Measurements from ENCODE around the gene NSUN5. TPM values are rescaled to one million over a fixed set of nuclear protein-coding genes. Genes with fewer than 3 reads are reported as not detected.
A peak's percentile ranks its signal among the peaks of the same experiment; 100 is the strongest.

NSUN5 gene
- total and polyA plus RNA-seq, 2 donors from 2014 or later, result 24.2 to 25.8 TPM

DNA sequence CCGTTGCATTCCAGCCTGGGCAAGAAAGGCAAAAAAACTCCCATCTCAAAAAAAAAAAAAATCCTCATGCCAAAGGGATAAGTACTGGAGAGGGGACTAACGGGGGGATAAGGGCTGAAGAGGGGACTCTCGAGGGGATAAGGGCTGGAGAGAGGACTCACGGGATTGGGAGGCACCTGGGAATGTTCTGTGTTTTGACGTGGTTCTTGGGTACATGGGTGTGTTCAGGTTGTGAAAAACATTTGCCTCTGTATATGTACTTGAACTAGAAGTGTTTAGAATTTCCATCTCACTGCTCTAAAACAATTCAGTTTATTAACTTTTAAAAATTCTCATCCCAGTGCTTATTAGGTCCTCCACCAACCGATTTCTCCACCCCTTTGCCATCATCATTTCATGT, 23.8 kb upstream of the NSUN5 start:
- no peaks in the 10 kb centered on the region for H3K9me3 ChIP-seq (ENCODE audit: control insufficient read depth in 2 of 3, insufficient read depth in 1 of 3, low read length in 3 of 3)
- H3K9ac ChIP-seq (ENCODE audit: low read length in 3 of 3), result no peak overlapping the region
- FAIRE-seq, result no peak
- H3K27me3 ChIP-seq (ENCODE audit: control insufficient read depth, insufficient read depth, low read length), result no peaks in the 10 kb centered on the region
- no peak for DNase-seq
- H3K27ac ChIP-seq (ENCODE audit: low read depth in 2 of 2, low read length in 2 of 2), result no peak overlapping the region
- no peaks in the 10 kb centered on the region for H3K4me1 ChIP-seq (ENCODE audit: control insufficient read depth in 2 of 3, insufficient read depth in 2 of 3, low read depth in 1 of 3, low read length in 3 of 3)
- intact Hi-C loops (cut with DNase I), result no loop called here
- TF ChIP-seq, protein P1, sequence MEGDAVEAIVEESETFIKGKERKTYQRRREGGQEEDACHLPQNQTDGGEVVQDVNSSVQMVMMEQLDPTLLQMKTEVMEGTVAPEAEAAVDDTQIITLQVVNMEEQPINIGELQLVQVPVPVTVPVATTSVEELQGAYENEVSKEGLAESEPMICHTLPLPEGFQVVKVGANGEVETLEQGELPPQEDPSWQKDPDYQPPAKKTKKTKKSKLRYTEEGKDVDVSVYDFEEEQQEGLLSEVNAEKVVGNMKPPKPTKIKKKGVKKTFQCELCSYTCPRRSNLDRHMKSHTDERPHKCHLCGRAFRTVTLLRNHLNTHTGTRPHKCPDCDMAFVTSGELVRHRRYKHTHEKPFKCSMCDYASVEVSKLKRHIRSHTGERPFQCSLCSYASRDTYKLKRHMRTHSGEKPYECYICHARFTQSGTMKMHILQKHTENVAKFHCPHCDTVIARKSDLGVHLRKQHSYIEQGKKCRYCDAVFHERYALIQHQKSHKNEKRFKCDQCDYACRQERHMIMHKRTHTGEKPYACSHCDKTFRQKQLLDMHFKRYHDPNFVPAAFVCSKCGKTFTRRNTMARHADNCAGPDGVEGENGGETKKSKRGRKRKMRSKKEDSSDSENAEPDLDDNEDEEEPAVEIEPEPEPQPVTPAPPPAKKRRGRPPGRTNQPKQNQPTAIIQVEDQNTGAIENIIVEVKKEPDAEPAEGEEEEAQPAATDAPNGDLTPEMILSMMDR (IDR thresholded peaks at IDR 0.05; ENCODE audit: borderline replicate concordance, extremely low read depth, insufficient read depth), result no peak
- H3K4me3 ChIP-seq (ENCODE audit: low read length in 3 of 3), result no peak overlapping the region
- no peaks in the 10 kb centered on the region for H3K36me3 ChIP-seq (ENCODE audit: control insufficient read depth in 2 of 3, insufficient read depth in 3 of 3, low read length in 3 of 3)

DNA sequence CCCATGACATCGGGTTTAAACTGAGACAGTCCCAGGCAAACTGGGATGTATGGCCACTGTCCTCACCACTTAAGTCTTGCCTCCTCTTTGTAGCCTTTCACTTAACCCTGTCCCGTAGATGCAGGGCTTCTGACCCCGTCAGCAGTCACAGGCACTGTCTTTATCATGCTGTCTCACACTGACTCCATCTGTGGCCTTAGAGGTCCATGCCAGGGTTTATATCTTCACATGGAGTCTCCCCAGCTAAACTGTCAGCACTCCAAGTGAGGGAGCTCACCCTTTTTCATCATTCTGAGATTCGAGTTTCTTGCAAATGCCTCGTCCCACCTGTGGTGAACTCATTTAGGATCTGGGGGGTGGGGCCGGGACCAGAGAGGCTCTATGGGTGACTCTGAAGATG, 22.1 kb upstream of the NSUN5 start:
- intact Hi-C loops (cut with DNase I), result no loop called here
- Histone ChIP-seq H3K9ac (ENCODE audit: low read length in 3 of 3) (no peak overlapping the region), H3K9me3 (ENCODE audit: control insufficient read depth in 2 of 3, insufficient read depth in 1 of 3, low read length in 3 of 3) (no peaks in the 10 kb centered on the region), H3K27ac (ENCODE audit: low read depth in 2 of 2, low read length in 2 of 2) (no peak overlapping the region), H3K4me1 (ENCODE audit: control insufficient read depth in 2 of 3, insufficient read depth in 2 of 3, low read depth in 1 of 3, low read length in 3 of 3) (no peaks in the 10 kb centered on the region), H3K4me3 (ENCODE audit: low read length in 3 of 3) (no peak overlapping the region), H3K27me3 (ENCODE audit: control insufficient read depth, insufficient read depth, low read length) (no peaks in the 10 kb centered on the region), H3K36me3 (ENCODE audit: control insufficient read depth in 2 of 3, insufficient read depth in 3 of 3, low read length in 3 of 3) (no peaks in the 10 kb centered on the region)
- TF ChIP-seq, protein P1 (IDR thresholded peaks at IDR 0.05; ENCODE audit: borderline replicate concordance, extremely low read depth, insufficient read depth), result no peak
- DNase-seq (no peak), FAIRE-seq (no peak)

DNA sequence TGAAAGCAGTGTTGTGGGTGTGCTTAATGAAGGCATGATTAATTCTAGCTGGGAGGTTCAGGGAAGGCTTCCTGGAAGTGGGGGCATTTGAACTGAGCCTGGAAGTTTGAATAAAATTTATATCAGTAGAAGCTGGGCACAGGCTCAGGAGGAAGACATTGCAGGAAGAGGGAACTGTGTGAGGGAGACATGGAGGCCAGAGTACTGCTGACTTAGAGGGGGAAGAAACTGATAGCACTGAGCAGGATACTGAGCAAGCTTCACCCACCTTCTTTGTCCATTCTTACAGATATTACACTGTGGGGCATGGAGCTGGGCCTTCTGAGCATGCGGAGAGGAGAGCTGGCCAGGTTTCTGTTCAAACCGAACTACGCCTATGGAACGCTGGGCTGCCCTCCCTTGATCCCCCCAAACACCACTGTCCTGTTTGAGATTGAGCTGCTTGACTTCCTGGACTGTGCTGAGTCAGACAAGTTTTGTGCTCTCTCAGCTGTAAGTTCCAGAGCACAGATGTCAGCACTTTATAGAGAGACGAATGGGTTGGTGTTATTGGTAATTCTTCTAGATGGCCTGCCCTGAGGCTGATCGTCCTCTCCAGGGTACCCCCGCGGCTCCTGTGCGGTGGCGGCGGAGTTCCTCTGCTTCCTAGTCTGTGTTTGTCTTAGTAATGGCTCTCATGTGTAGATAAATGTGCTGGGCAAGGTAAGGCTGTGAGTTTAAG, 21.4 kb upstream of the NSUN5 start:
- no peaks in the 10 kb centered on the region for H3K36me3 ChIP-seq (ENCODE audit: control insufficient read depth in 2 of 3, insufficient read depth in 3 of 3, low read length in 3 of 3)
- H3K4me3 ChIP-seq (ENCODE audit: low read length in 3 of 3), result no peak overlapping the region
- no peaks in the 10 kb centered on the region for H3K4me1 ChIP-seq (ENCODE audit: control insufficient read depth in 2 of 3, insufficient read depth in 2 of 3, low read depth in 1 of 3, low read length in 3 of 3)
- H3K9me3 ChIP-seq (ENCODE audit: control insufficient read depth in 2 of 3, insufficient read depth in 1 of 3, low read length in 3 of 3), result no peaks in the 10 kb centered on the region
- no peaks in the 10 kb centered on the region for H3K27me3 ChIP-seq (ENCODE audit: control insufficient read depth, insufficient read depth, low read length)
- TF ChIP-seq, protein P1 (IDR thresholded peaks at IDR 0.05; ENCODE audit: borderline replicate concordance, extremely low read depth, insufficient read depth), result no peak
- FAIRE-seq, result no peak
- peak in 1 of 5 donors; percentile 43 for DNase-seq
- no peak overlapping the region for H3K27ac ChIP-seq (ENCODE audit: low read depth in 2 of 2, low read length in 2 of 2)
- intact Hi-C loops (cut with DNase I), result no loop called here
- no peak overlapping the region for H3K9ac ChIP-seq (ENCODE audit: low read length in 3 of 3)

Data from kidney (tissue), 14 donors.